NB4 (cell line): ENCODE data around the gene ITGA11.

Experiments used
- POLR2A ChIP-seq: IDR thresholded peaks from 2 replicates; pipeline ENCODE4 v1.6.1; 2011; ENCODE audit warnings: mild to moderate bottlenecking; ENCODE audit not compliant: insufficient read length; ENCODE audit errors: extremely low read depth
- TF ChIP-seq, protein P1 (sequence below): IDR thresholded peaks from one replicate; pipeline ENCODE4 v1.5.1; 2012; ENCODE audit warnings: low read depth, low read length
- TF ChIP-seq, protein P2 (sequence below): IDR thresholded peaks from 2 replicates; pipeline ENCODE4 v1.6.1; 2011; ENCODE audit warnings: low read depth, low read length

DNA sequence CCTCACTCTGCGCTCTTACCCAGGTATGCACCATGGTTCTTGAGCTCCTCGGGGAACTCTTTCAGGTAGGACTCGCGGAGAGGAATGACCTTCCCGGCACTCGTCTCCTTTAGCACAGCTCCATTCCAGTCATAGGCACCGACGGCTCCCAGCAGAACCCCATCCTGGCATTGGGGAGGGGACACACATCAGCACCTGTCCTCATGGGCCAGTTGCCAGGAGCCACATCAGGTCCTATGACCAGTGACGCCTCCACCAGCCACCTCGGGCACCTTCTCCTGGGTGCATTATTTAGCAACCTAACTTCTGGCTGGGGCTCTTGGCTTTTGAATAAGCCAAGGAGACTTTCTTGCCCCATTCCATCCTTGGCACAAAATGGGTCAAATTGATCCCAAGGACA is 92.5 kb downstream of the ITGA11 start:
- TF ChIP-seq, protein P1, sequence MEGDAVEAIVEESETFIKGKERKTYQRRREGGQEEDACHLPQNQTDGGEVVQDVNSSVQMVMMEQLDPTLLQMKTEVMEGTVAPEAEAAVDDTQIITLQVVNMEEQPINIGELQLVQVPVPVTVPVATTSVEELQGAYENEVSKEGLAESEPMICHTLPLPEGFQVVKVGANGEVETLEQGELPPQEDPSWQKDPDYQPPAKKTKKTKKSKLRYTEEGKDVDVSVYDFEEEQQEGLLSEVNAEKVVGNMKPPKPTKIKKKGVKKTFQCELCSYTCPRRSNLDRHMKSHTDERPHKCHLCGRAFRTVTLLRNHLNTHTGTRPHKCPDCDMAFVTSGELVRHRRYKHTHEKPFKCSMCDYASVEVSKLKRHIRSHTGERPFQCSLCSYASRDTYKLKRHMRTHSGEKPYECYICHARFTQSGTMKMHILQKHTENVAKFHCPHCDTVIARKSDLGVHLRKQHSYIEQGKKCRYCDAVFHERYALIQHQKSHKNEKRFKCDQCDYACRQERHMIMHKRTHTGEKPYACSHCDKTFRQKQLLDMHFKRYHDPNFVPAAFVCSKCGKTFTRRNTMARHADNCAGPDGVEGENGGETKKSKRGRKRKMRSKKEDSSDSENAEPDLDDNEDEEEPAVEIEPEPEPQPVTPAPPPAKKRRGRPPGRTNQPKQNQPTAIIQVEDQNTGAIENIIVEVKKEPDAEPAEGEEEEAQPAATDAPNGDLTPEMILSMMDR, result no peak
- TF ChIP-seq POLR2A, result no peak
- TF ChIP-seq, protein P2, sequence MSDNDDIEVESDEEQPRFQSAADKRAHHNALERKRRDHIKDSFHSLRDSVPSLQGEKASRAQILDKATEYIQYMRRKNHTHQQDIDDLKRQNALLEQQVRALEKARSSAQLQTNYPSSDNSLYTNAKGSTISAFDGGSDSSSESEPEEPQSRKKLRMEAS, result no peak
